AG10803 (cell line): Measurements from ENCODE around the gene INSL4.
A peak's percentile ranks its signal among the peaks of the same experiment; 100 is the strongest.

ENCODE experiments used
- DNase-seq: peaks from one replicate; pipeline ENCODE4 v3.0.0; 2010; ENCODE audit warnings: low read depth
- H3K4me3 ChIP-seq: 2 replicates; pipeline ENCODE4 v1.5.1; 2011; ENCODE audit warnings: mild to moderate bottlenecking, low read length, control low read depth
- TF ChIP-seq, protein P1 (sequence below): conservative IDR thresholded peaks from 2 replicates; pipeline ENCODE4 v1.5.1; 2011; ENCODE audit warnings: mild to moderate bottlenecking, low read length, control low read depth, inconsistent platforms

INSL4 gene

GRCh38 chr9:5231212-5231611 is at the start of gene INSL4:
Gene INSL4 (plus strand): TSS chr9:5231419. CDS start chr9:5231524, 105 bp downstream.
- DNase-seq, result no peak
- TF ChIP-seq, protein P1, sequence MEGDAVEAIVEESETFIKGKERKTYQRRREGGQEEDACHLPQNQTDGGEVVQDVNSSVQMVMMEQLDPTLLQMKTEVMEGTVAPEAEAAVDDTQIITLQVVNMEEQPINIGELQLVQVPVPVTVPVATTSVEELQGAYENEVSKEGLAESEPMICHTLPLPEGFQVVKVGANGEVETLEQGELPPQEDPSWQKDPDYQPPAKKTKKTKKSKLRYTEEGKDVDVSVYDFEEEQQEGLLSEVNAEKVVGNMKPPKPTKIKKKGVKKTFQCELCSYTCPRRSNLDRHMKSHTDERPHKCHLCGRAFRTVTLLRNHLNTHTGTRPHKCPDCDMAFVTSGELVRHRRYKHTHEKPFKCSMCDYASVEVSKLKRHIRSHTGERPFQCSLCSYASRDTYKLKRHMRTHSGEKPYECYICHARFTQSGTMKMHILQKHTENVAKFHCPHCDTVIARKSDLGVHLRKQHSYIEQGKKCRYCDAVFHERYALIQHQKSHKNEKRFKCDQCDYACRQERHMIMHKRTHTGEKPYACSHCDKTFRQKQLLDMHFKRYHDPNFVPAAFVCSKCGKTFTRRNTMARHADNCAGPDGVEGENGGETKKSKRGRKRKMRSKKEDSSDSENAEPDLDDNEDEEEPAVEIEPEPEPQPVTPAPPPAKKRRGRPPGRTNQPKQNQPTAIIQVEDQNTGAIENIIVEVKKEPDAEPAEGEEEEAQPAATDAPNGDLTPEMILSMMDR, result no peak
- H3K4me3 ChIP-seq, result no peak within 1 kb of the TSS

GRCh38 chr9:5184776-5185175 is 46.4 kb upstream of the INSL4 start:
- DNase-seq, result no peak
- H3K4me3 ChIP-seq, result no peak overlapping the region
- TF ChIP-seq, protein P1, result no peak

DNA sequence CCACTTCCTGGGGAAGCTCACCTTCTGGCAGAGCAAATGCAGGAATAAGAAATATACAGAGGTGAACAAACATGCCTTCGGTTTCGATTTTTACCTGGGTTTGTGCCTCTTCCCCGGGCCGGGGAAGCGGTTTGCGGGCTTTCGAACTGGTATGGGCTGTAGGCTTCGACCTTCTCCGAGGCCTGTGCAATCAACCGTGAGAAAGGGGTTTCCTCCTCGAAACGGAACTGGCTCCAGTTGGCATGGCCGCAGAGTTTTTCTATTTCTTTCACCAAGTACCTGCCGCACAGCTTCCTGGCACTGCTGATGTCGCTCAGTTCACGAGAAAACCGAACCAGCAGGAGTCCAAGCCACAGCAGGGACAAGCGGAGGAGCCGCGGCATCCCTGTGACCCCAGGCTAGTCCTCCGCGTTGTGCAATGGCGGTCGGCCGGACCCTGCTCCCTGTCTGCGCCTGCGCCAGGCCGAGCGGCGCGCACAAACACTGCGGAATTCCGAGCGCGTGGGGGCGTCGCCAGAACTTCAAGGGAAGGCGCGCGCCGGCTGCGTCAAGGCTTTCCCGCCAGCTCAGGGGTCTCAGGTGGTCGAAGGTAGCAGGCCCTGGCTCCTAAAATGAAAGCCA is 45.9 kb upstream of the INSL4 start, which contains the start of gene INSL6:
TSS of gene INSL6 (minus strand) at position 420 of the 621 bp plus-strand sequence. CDS start at position 383, 37 bp downstream.
- peak within 1 kb of the TSS; percentile 53 for H3K4me3 ChIP-seq
- TF ChIP-seq, protein P1, result no peak
- peak; percentile 31 for DNase-seq

- peak; percentile 63 for DNase-seq
- TF ChIP-seq, protein P1, result peak; percentile 88
- peak overlapping the region; percentile 10 for H3K4me3 ChIP-seq
Measured at GRCh38 chr9:5186416-5187169, 44.6 kb upstream of the INSL4 start.

DNA sequence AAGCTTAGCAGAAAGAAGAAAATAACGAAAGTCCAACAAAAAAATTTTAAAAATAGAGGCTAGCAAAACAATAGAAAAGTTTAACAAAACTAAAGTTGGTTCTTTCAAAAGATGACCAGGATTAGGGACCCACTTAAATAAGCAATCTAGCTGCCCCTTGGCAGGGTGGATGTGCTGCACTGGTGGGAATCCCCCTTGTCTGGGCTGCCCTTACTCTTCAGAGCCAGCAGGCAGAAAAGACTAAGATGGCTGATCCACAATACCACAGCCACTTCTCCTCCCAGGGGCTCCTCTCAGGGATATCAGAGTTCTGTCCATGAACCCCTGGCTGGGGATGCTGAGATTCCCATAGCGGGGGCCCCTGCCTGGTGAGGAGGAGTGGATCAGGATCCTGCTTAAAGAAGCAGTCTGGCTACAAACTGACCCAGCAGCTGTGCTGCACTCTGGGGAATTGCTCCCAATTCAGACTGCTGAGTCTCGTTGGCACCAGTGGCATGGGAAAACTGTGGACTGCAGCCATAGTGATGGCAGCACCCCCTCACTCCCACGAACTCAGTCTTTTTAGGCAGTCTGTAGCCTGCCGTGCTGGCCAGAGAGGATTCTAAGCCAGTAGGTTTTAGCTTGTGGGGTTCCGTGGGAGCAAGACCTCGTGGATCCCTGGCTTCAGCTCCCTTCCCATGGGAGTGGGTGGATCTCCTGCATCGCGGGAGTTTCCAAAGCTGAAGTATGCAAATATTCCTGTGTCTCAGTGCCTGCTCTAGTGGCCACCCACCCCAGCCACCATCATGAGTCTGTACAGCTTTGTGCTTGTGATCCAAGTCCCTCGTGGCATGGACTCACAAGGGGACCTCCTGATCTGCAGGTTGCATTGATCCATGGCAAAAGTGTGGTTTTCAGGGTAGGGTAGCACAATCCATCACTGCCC is 42.9 kb upstream of the INSL4 start:
- H3K4me3 ChIP-seq, result no peak overlapping the region
- TF ChIP-seq, protein P1, result no peak
- no peak for DNase-seq

DNA sequence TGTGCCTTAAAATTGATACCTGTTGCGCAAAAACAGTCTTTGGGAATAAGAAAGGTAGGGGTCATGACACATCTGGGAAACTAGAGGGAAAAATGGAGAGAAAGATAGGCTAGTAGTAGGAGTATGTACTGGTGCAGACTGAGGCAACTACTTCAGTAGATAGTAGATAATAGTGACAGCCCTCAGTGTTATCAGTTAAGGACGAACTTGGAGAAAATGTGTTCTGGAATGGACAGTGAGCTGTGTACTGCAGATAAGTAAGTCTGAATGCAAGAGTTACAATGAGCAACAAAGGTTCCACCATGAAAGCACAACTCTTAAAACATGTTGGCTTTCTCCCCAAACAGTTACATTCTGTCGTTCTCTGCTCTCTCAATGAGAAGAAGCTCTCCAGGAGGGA is 39.2 kb upstream of the INSL4 start:
- no peak for DNase-seq
- no peak overlapping the region for H3K4me3 ChIP-seq
- TF ChIP-seq, protein P1, result no peak
